Measurements from ENCODE around the gene ARMC2. TPM values are rescaled to one million over a fixed set of nuclear protein-coding genes. Genes with fewer than 3 reads are reported as not detected.

ARMC2 gene
- total RNA-seq, 1 donor from 2014 or later: 6.9 TPM

- no peak for DNase-seq
- H3K4me3 Mint-ChIP-seq (ENCODE audit: unreplicated experiment): no peak overlapping the region
- H3K36me3 Mint-ChIP-seq (ENCODE audit: unreplicated experiment): no peaks in the 10 kb centered on the region
- no peaks in the 10 kb centered on the region for H3K9me3 Mint-ChIP-seq (ENCODE audit: unreplicated experiment)
- H3K4me1 Mint-ChIP-seq (ENCODE audit: low read depth, unreplicated experiment): peaks cover 30% of the 10 kb centered on the region
- no peaks in the 10 kb centered on the region for H3K27me3 Mint-ChIP-seq (ENCODE audit: unreplicated experiment)
- peak overlapping the region; percentile 62 for H3K27ac Mint-ChIP-seq (ENCODE audit: unreplicated experiment)
- TF ChIP-seq, protein P1, sequence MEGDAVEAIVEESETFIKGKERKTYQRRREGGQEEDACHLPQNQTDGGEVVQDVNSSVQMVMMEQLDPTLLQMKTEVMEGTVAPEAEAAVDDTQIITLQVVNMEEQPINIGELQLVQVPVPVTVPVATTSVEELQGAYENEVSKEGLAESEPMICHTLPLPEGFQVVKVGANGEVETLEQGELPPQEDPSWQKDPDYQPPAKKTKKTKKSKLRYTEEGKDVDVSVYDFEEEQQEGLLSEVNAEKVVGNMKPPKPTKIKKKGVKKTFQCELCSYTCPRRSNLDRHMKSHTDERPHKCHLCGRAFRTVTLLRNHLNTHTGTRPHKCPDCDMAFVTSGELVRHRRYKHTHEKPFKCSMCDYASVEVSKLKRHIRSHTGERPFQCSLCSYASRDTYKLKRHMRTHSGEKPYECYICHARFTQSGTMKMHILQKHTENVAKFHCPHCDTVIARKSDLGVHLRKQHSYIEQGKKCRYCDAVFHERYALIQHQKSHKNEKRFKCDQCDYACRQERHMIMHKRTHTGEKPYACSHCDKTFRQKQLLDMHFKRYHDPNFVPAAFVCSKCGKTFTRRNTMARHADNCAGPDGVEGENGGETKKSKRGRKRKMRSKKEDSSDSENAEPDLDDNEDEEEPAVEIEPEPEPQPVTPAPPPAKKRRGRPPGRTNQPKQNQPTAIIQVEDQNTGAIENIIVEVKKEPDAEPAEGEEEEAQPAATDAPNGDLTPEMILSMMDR (IDR thresholded peaks at IDR 0.05; ENCODE audit: partially characterized antibody, unreplicated experiment): no peak
These were observed 150.3 kb downstream of the ARMC2 start for GRCh38 chr6:108998485-108998884.

DNA sequence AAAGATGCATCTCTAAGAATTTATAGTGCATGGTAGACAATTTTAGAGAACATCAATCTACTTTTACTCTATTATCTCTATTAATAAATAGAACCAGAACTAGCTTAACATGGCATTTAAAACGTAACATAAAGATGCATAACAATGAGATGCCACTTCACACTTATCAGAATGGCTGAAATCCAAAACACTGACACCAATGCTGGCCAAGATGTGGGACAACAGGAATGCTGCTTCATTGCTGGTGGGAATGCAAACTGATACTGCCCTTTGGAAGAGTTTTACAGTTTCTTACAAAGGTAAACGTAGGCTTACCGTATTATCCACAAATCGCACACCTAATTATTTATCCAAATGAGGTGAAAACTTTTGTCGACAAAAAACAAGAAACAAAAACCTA, 151.2 kb downstream of the ARMC2 start:
- Mint-ChIP-seq H3K9me3 (ENCODE audit: unreplicated experiment) (no peaks in the 10 kb centered on the region), H3K27ac (ENCODE audit: unreplicated experiment) (no peak overlapping the region), H3K4me1 (ENCODE audit: low read depth, unreplicated experiment) (peaks cover 35% of the 10 kb centered on the region), H3K4me3 (ENCODE audit: unreplicated experiment) (no peak overlapping the region), H3K36me3 (ENCODE audit: unreplicated experiment) (no peaks in the 10 kb centered on the region), H3K27me3 (ENCODE audit: unreplicated experiment) (no peaks in the 10 kb centered on the region)
- TF ChIP-seq, protein P1 (IDR thresholded peaks at IDR 0.05; ENCODE audit: partially characterized antibody, unreplicated experiment): no peak
- no peak for DNase-seq

GRCh38 chr6:109000289-109000688, 152.1 kb downstream of the ARMC2 start:
- Mint-ChIP-seq H3K27ac (ENCODE audit: unreplicated experiment) (no peak overlapping the region), H3K4me1 (ENCODE audit: low read depth, unreplicated experiment) (peaks cover 35% of the 10 kb centered on the region), H3K36me3 (ENCODE audit: unreplicated experiment) (no peaks in the 10 kb centered on the region), H3K4me3 (ENCODE audit: unreplicated experiment) (no peak overlapping the region), H3K27me3 (ENCODE audit: unreplicated experiment) (no peaks in the 10 kb centered on the region), H3K9me3 (ENCODE audit: unreplicated experiment) (no peaks in the 10 kb centered on the region)
- TF ChIP-seq, protein P1 (IDR thresholded peaks at IDR 0.05; ENCODE audit: partially characterized antibody, unreplicated experiment): no peak
- DNase-seq: no peak

DNA sequence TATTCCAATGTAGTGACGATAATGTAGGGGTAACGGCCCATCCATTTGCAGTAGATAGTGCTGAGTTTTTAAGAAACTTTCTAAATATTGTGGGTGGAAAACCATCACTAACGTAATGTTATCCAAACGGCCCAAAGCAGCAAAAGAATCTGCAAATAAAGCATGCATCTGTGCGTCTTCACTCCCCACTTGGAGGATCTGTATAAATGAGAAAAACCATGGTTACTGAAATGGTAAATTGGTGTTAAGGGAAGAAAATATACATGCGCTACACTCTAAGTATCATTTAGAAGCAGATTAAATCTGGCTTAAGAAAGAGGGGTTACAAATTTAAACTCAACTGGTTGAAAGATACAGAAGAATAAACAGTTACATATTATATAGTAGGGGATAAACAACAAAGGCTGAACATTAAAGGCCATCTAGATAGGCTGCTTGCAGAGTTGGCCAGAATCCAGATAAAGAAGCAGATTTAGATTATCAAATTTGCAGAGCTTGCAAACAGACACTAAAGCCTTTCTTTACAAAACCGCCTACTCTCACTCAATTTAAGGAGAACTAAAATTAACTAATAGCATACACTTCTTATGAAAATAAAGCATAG, 153.2 kb downstream of the ARMC2 start:
- H3K4me3 Mint-ChIP-seq (ENCODE audit: unreplicated experiment): no peak overlapping the region
- no peaks in the 10 kb centered on the region for H3K36me3 Mint-ChIP-seq (ENCODE audit: unreplicated experiment)
- H3K4me1 Mint-ChIP-seq (ENCODE audit: low read depth, unreplicated experiment): peaks cover 35% of the 10 kb centered on the region
- DNase-seq: no peak
- no peak overlapping the region for H3K27ac Mint-ChIP-seq (ENCODE audit: unreplicated experiment)
- TF ChIP-seq, protein P1 (IDR thresholded peaks at IDR 0.05; ENCODE audit: partially characterized antibody, unreplicated experiment): no peak
- H3K9me3 Mint-ChIP-seq (ENCODE audit: unreplicated experiment): no peaks in the 10 kb centered on the region
- H3K27me3 Mint-ChIP-seq (ENCODE audit: unreplicated experiment): no peaks in the 10 kb centered on the region

DNA sequence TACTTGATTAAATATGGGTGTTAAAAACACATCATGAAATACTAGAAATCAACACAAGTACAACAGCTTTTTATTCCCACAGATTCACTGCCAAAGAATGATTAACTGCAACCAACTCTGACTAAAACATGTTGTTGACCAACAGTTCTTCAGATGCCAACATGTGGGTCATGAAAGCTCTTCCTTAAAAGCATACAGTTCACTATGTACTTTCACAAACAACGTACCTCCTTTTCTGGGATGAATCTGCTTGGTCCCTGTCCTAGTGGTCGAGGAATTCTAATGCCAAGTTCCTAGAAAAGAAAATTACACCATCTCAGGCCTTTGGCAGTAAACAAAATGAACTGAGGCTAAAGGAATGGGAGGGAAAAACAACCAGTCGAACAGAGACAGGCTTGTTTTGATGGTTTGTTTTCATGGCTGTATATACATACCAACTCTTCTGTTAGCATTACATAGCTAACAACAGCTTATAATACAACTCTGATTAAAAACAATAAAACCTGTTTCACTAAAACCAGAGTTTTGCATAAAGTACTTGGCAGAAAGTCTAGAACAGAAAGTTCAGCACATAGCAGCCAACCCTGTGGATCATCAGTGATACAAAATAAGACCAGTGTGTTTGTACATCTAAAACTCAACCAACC, 154.0 kb downstream of the ARMC2 start:
- no peak for DNase-seq
- Mint-ChIP-seq H3K36me3 (ENCODE audit: unreplicated experiment) (no peaks in the 10 kb centered on the region), H3K27me3 (ENCODE audit: unreplicated experiment) (no peaks in the 10 kb centered on the region), H3K27ac (ENCODE audit: unreplicated experiment) (no peak overlapping the region), H3K4me3 (ENCODE audit: unreplicated experiment) (no peak overlapping the region), H3K4me1 (ENCODE audit: low read depth, unreplicated experiment) (peaks cover 33% of the 10 kb centered on the region), H3K9me3 (ENCODE audit: unreplicated experiment) (no peaks in the 10 kb centered on the region)
- TF ChIP-seq, protein P1 (IDR thresholded peaks at IDR 0.05; ENCODE audit: partially characterized antibody, unreplicated experiment): no peak

Data from glutamatergic neuron (in vitro differentiated cells).